IgD-negative memory B cell (primary cell): ENCODE results near the gene TASP1. TPM values are rescaled to one million over a fixed set of nuclear protein-coding genes. Genes with fewer than 3 reads are reported as not detected.

Source experiments
- H3K27ac Mint-ChIP-seq, 3 donors: one replicate each; pipeline ENCODE4 v1.8.0; 2020 to 2022; ENCODE audit warnings: mild to moderate bottlenecking in 3 of 3, mixed read lengths in 3 of 3, moderate library complexity in 1 of 3
- H3K27me3 Mint-ChIP-seq: one replicate; pipeline ENCODE4 v1.8.0; 2021; ENCODE audit warnings: mixed read lengths
- H3K36me3 Mint-ChIP-seq: one replicate; pipeline ENCODE4 v1.8.0; 2020; ENCODE audit warnings: mild to moderate bottlenecking, mixed read lengths
- H3K4me1 Mint-ChIP-seq, 3 donors: one replicate each; pipeline ENCODE4 v1.8.0; 2020 to 2022; ENCODE audit warnings: mixed read lengths in 3 of 3, mild to moderate bottlenecking in 1 of 3
- H3K4me3 Mint-ChIP-seq, 4 donors: one replicate each; pipeline ENCODE4 v1.8.0; 2020 to 2022; ENCODE audit warnings: mild to moderate bottlenecking in 4 of 4, mixed read lengths in 4 of 4, moderate library complexity in 3 of 4
- H3K9me3 Mint-ChIP-seq, 3 donors: one replicate each; pipeline ENCODE4 v1.8.0; 2020 to 2021; ENCODE audit warnings: mixed read lengths in 3 of 3, mild to moderate bottlenecking in 1 of 3
- polyA plus RNA-seq: library from polyadenylated mRNA; unstranded; fragments of 300-500 nt; fragmentation: Illumina TruSeq; gene quantifications from one replicate; pipeline ENCODE4 v1.2.3, GENCODE V29; 2021

TASP1 gene
- polyA plus RNA-seq, 1 donor from 2014 or later = 11.4 TPM

GRCh38 chr20:13567663-13568062 lies 71.1 kb downstream of the TASP1 start:
- H3K36me3 Mint-ChIP-seq = peaks cover 10% of the 10 kb centered on the region
- no peak overlapping the region for H3K4me3 Mint-ChIP-seq
- H3K4me1 Mint-ChIP-seq = peaks cover 0 to 2% (median 0%) of the 10 kb centered on the region in 3 donors
- no peaks in the 10 kb centered on the region for H3K27me3 Mint-ChIP-seq
- no peak overlapping the region for H3K27ac Mint-ChIP-seq
- H3K9me3 Mint-ChIP-seq = no peaks in the 10 kb centered on the region

GRCh38 chr20:13563854-13564253 lies 74.9 kb downstream of the TASP1 start:
- no peak overlapping the region for H3K27ac Mint-ChIP-seq
- peaks cover 0 to 5% (median 0%) of the 10 kb centered on the region in 3 donors for H3K9me3 Mint-ChIP-seq
- no peaks in the 10 kb centered on the region for H3K27me3 Mint-ChIP-seq
- H3K36me3 Mint-ChIP-seq = peaks cover 15% of the 10 kb centered on the region
- H3K4me3 Mint-ChIP-seq = no peak overlapping the region
- peaks cover 0 to 2% (median 0%) of the 10 kb centered on the region in 3 donors for H3K4me1 Mint-ChIP-seq

GRCh38 chr20:13554706-13555105 lies 84.0 kb downstream of the TASP1 start:
- H3K27me3 Mint-ChIP-seq = no peaks in the 10 kb centered on the region
- H3K36me3 Mint-ChIP-seq = peaks cover 24% of the 10 kb centered on the region

GRCh38 chr20:13554076-13554475 lies 84.7 kb downstream of the TASP1 start:
- Mint-ChIP-seq H3K27me3 (no peaks in the 10 kb centered on the region), H3K4me3 (no peak overlapping the region), H3K9me3 (no peaks in the 10 kb centered on the region), H3K4me1 (peaks cover 0 to 3% (median 0%) of the 10 kb centered on the region in 3 donors), H3K36me3 (peaks cover 24% of the 10 kb centered on the region), H3K27ac (no peak overlapping the region)

More at GRCh38 chr20:13554706-13555105, 84.0 kb downstream of the TASP1 start:
- no peak overlapping the region for H3K4me3 Mint-ChIP-seq
- no peak overlapping the region for H3K27ac Mint-ChIP-seq
- H3K4me1 Mint-ChIP-seq = peaks cover 0 to 3% (median 0%) of the 10 kb centered on the region in 3 donors
- H3K9me3 Mint-ChIP-seq = no peaks in the 10 kb centered on the region

GRCh38 chr20:13552061-13552460 lies 86.7 kb downstream of the TASP1 start:
- H3K27ac Mint-ChIP-seq = no peak overlapping the region
- no peaks in the 10 kb centered on the region for H3K27me3 Mint-ChIP-seq
- H3K9me3 Mint-ChIP-seq = no peaks in the 10 kb centered on the region
- H3K4me1 Mint-ChIP-seq = peaks cover 0 to 3% (median 0%) of the 10 kb centered on the region in 3 donors
- no peak overlapping the region for H3K4me3 Mint-ChIP-seq
- peaks cover 23% of the 10 kb centered on the region for H3K36me3 Mint-ChIP-seq

- Mint-ChIP-seq H3K9me3 (no peaks in the 10 kb centered on the region), H3K4me3 (no peak overlapping the region), H3K27ac (no peak overlapping the region), H3K27me3 (no peaks in the 10 kb centered on the region), H3K36me3 (peaks cover 20% of the 10 kb centered on the region), H3K4me1 (peaks cover 0 to 4% (median 0%) of the 10 kb centered on the region in 3 donors)
These were observed 89.3 kb downstream of the TASP1 start for GRCh38 chr20:13549451-13549850.

- no peaks in the 10 kb centered on the region for H3K27me3 Mint-ChIP-seq
- H3K4me3 Mint-ChIP-seq = no peak overlapping the region
- H3K36me3 Mint-ChIP-seq = peaks cover 12% of the 10 kb centered on the region
- peaks cover 0 to 2% (median 0%) of the 10 kb centered on the region in 3 donors for H3K4me1 Mint-ChIP-seq
- no peaks in the 10 kb centered on the region for H3K9me3 Mint-ChIP-seq
- no peak overlapping the region for H3K27ac Mint-ChIP-seq
These were observed 92.1 kb downstream of the TASP1 start for GRCh38 chr20:13546497-13547131.

GRCh38 chr20:13545790-13546189 lies 92.9 kb downstream of the TASP1 start:
- Mint-ChIP-seq H3K9me3 (no peaks in the 10 kb centered on the region), H3K27me3 (no peaks in the 10 kb centered on the region), H3K4me1 (peaks cover 0 to 2% (median 0%) of the 10 kb centered on the region in 3 donors), H3K27ac (no peak overlapping the region), H3K36me3 (peaks cover 12% of the 10 kb centered on the region), H3K4me3 (no peak overlapping the region)

GRCh38 chr20:13543783-13544182 lies 94.9 kb downstream of the TASP1 start:
- H3K9me3 Mint-ChIP-seq = no peaks in the 10 kb centered on the region
- peaks cover 14% of the 10 kb centered on the region for H3K36me3 Mint-ChIP-seq
- H3K4me3 Mint-ChIP-seq = no peak overlapping the region
- peaks cover 0 to 2% (median 0%) of the 10 kb centered on the region in 3 donors for H3K4me1 Mint-ChIP-seq
- H3K27me3 Mint-ChIP-seq = no peaks in the 10 kb centered on the region
- H3K27ac Mint-ChIP-seq = no peak overlapping the region

- Mint-ChIP-seq H3K27ac (no peak overlapping the region), H3K4me1 (no peaks in the 10 kb centered on the region), H3K9me3 (no peaks in the 10 kb centered on the region), H3K36me3 (peaks cover 16% of the 10 kb centered on the region), H3K4me3 (no peak overlapping the region), H3K27me3 (no peaks in the 10 kb centered on the region)
These were observed 103.1 kb downstream of the TASP1 start for GRCh38 chr20:13535627-13536026.

GRCh38 chr20:13533946-13534345 lies 104.8 kb downstream of the TASP1 start:
- Mint-ChIP-seq H3K36me3 (peaks cover 15% of the 10 kb centered on the region), H3K27me3 (no peaks in the 10 kb centered on the region), H3K9me3 (no peaks in the 10 kb centered on the region), H3K4me1 (no peaks in the 10 kb centered on the region), H3K4me3 (no peak overlapping the region), H3K27ac (no peak overlapping the region)

- H3K27ac Mint-ChIP-seq = no peak overlapping the region
- H3K9me3 Mint-ChIP-seq = peaks cover 0 to 3% (median 0%) of the 10 kb centered on the region in 3 donors
- no peak overlapping the region for H3K4me3 Mint-ChIP-seq
- H3K4me1 Mint-ChIP-seq = no peaks in the 10 kb centered on the region
- H3K36me3 Mint-ChIP-seq = peaks cover 21% of the 10 kb centered on the region
- H3K27me3 Mint-ChIP-seq = no peaks in the 10 kb centered on the region
These were observed 108.6 kb downstream of the TASP1 start for GRCh38 chr20:13530146-13530545.

GRCh38 chr20:13526551-13526950 lies 112.2 kb downstream of the TASP1 start:
- no peak overlapping the region for H3K4me3 Mint-ChIP-seq
- H3K4me1 Mint-ChIP-seq = no peaks in the 10 kb centered on the region
- peaks cover 24% of the 10 kb centered on the region for H3K36me3 Mint-ChIP-seq
- no peaks in the 10 kb centered on the region for H3K27me3 Mint-ChIP-seq
- peaks cover 0 to 11% (median 6%) of the 10 kb centered on the region in 3 donors for H3K9me3 Mint-ChIP-seq
- no peak overlapping the region for H3K27ac Mint-ChIP-seq

GRCh38 chr20:13525225-13525940 lies 113.3 kb downstream of the TASP1 start:
- no peak overlapping the region for H3K4me3 Mint-ChIP-seq
- H3K27ac Mint-ChIP-seq = no peak overlapping the region
- H3K27me3 Mint-ChIP-seq = no peaks in the 10 kb centered on the region
- no peaks in the 10 kb centered on the region for H3K4me1 Mint-ChIP-seq
- peaks cover 23% of the 10 kb centered on the region for H3K36me3 Mint-ChIP-seq
- peaks cover 0 to 11% (median 6%) of the 10 kb centered on the region in 3 donors for H3K9me3 Mint-ChIP-seq

GRCh38 chr20:13524339-13524738 lies 114.4 kb downstream of the TASP1 start:
- Mint-ChIP-seq H3K36me3 (peaks cover 23% of the 10 kb centered on the region), H3K27me3 (no peaks in the 10 kb centered on the region), H3K4me1 (no peaks in the 10 kb centered on the region), H3K4me3 (no peak overlapping the region), H3K27ac (no peak overlapping the region), H3K9me3 (peaks cover 0 to 11% (median 6%) of the 10 kb centered on the region in 3 donors)

- no peak overlapping the region for H3K4me3 Mint-ChIP-seq
- H3K4me1 Mint-ChIP-seq = no peaks in the 10 kb centered on the region
- H3K27ac Mint-ChIP-seq = no peak overlapping the region
- H3K27me3 Mint-ChIP-seq = no peaks in the 10 kb centered on the region
- peaks cover 29% of the 10 kb centered on the region for H3K36me3 Mint-ChIP-seq
- H3K9me3 Mint-ChIP-seq = peaks cover 2 to 18% (median 6%) of the 10 kb centered on the region in 3 donors
These were observed 120.9 kb downstream of the TASP1 start for GRCh38 chr20:13517831-13518230.
